K562 (cell line): ENCODE data around the gene LRP1B. TPM values are rescaled to one million over a fixed set of nuclear protein-coding genes. Genes with fewer than 3 reads are reported as not detected.

ENCODE experiments used
- ATAC-seq: fragments of 200-7000 bp; cut with Tn5 transposase; 3 replicates; pipeline ENCODE4 v1.9.1; 2020; ENCODE audit warnings: moderate library complexity
- BruUV-seq: library from RNA; stranded (reverse); fragments of 400-500 nt; replicated peaks from 2 replicates; lab custom pipeline; 2021; lab: Mats Ljungman, UMichigan
- CTCF ChIA-PET: fragments of 300-600 bp; formaldehyde crosslinking; extraction: SDS; loops from one replicate; lab custom pipeline; 2021; ENCODE audit warnings: low intra/inter-chr PET ratio; lab: Yijun Ruan, JAX
- POLR2A ChIA-PET: fragments of 300-600, 350-650 bp; sonication (Branson Sonifier 250); formaldehyde crosslinking; extraction: SDS; loops from one replicate; lab custom pipeline; 2021; ENCODE audit warnings: antibody characterized with exemption, inconsistent platforms; lab: Yijun Ruan, JAX
- DNase-seq, 4 experiments: peaks; one replicate each; pipeline versions ENCODE4 v3.0.0 to v3.0.0-alpha.2; 2011 to 2018; ENCODE audit warnings: low spot score in 3 of 4, mixed read lengths in 3 of 4; ENCODE audit errors: extremely low read depth in 1 of 4
- FAIRE-seq: peaks from 2 replicates; lab custom pipeline; 2011; peaks lifted over from hg19 to GRCh38; lab: Jason Lieb, UNC
- H2AFZ ChIP-seq: 2 replicates; pipeline ENCODE4 v1.6.0; 2011; ENCODE audit warnings: low read depth, low read length, control low read depth, inconsistent platforms
- H3K27ac ChIP-seq: fragments of 200-600 bp; 3 replicates; pipeline ENCODE4 v1.8.0; 2011; ENCODE audit warnings: low read depth, mild to moderate bottlenecking, control low read depth, inconsistent platforms, low read length, moderate library complexity, mixed read lengths; ENCODE audit errors: extremely low read depth
- H3K27me3 ChIP-seq, 2 experiments: fragments of 300-600 bp in 1 of 2; 2 replicates in 1 of 2; 3 replicates in 1 of 2; pipeline versions ENCODE4 v1.6.0 to v1.8.0; 2011; ENCODE audit warnings: inconsistent platforms in 2 of 2, low read length in 2 of 2, mild to moderate bottlenecking in 1 of 2, mixed read lengths in 1 of 2, moderate library complexity in 1 of 2; ENCODE audit not compliant: control insufficient read depth in 2 of 2, insufficient read depth in 2 of 2
- H3K36me3 ChIP-seq: fragments of 300-600 bp; 3 replicates; pipeline ENCODE4 v1.8.0; 2011; ENCODE audit warnings: mild to moderate bottlenecking, low read length, inconsistent platforms; ENCODE audit not compliant: control insufficient read depth, insufficient read depth
- H3K4me1 ChIP-seq, 2 experiments: fragments of 200-600 bp in 1 of 2; replicated peaks in 1 of 2; 2 replicates in 1 of 2; 3 replicates in 1 of 2; pipeline versions ENCODE4 v1.5.1 to v1.8.0; 2011; ENCODE audit warnings: inconsistent platforms in 2 of 2, low read length in 2 of 2, mild to moderate bottlenecking in 1 of 2, mixed read lengths in 1 of 2, moderate library complexity in 1 of 2; ENCODE audit not compliant: control insufficient read depth in 2 of 2, insufficient read depth in 2 of 2
- H3K4me2 ChIP-seq: 2 replicates; pipeline ENCODE4 v1.6.1; 2011; ENCODE audit warnings: low read length, control low read depth, inconsistent platforms, mixed read lengths; ENCODE audit not compliant: insufficient read depth
- H3K4me3 ChIP-seq: fragments of 200-600 bp; sonication (generic), shearing (Covaris generic); 2 replicates; pipeline ENCODE4 v1.5.1; 2016; ENCODE audit warnings: control low read depth, inconsistent platforms
- H3K79me2 ChIP-seq: fragments of 200-600 bp; 3 replicates; pipeline ENCODE4 v1.8.0; 2011; ENCODE audit warnings: low read length, inconsistent platforms; ENCODE audit not compliant: control insufficient read depth, insufficient read depth
- H3K9ac ChIP-seq, 2 experiments: 2 replicates each; pipeline versions ENCODE4 v1.6.0 to v1.6.1; 2011; ENCODE audit warnings: low read depth in 2 of 2, low read length in 2 of 2, control low read depth in 1 of 2, inconsistent platforms in 1 of 2, mild to moderate bottlenecking in 1 of 2, mixed read lengths in 1 of 2; ENCODE audit not compliant: insufficient read depth in 1 of 2
- H3K9me1 ChIP-seq: one replicate; pipeline ENCODE4 v1.6.0; 2011; ENCODE audit warnings: inconsistent platforms, mild to moderate bottlenecking, low read length, moderate library complexity; ENCODE audit not compliant: control insufficient read depth, insufficient read depth
- H3K9me3 ChIP-seq: replicated peaks from 2 replicates; pipeline ENCODE4 v1.5.1; 2011; ENCODE audit warnings: low read depth, low read length, inconsistent platforms; ENCODE audit not compliant: control insufficient read depth, insufficient read depth
- H4K20me1 ChIP-seq: replicated peaks from 2 replicates; pipeline ENCODE4 v1.6.1; 2011; ENCODE audit warnings: low read length, inconsistent platforms, mixed read lengths; ENCODE audit not compliant: control insufficient read depth, insufficient read depth
- L3MBTL2 ChIP-seq: fragments of 450-650 bp; IDR thresholded peaks from 2 replicates; pipeline ENCODE4 v1.6.1; 2016; ENCODE audit warnings: mild to moderate bottlenecking, moderate library complexity
- MTA1 ChIP-seq: fragments of 450-650 bp; IDR thresholded peaks from 2 replicates; pipeline ENCODE4 v1.6.1; 2017; ENCODE audit warnings: borderline replicate concordance
- MXD1 ChIP-seq: fragments of 250-450 bp; sonication (Bioruptor Pico); IDR thresholded peaks from 2 replicates; pipeline ENCODE4 v1.8.0; 2021; ENCODE audit warnings: borderline replicate concordance, mild to moderate bottlenecking, moderate library complexity; ENCODE audit not compliant: poor library complexity, severe bottlenecking
- NEUROD1 ChIP-seq: fragments of 150-350 bp; IDR thresholded peaks from 2 replicates; pipeline ENCODE4 v1.6.1; 2014; ENCODE audit warnings: borderline replicate concordance, low read length, low read depth; ENCODE audit not compliant: partially characterized antibody
- NRF1 ChIP-seq, 2 experiments: fragments of 450-650 bp; IDR thresholded peaks in 1 of 2; conservative IDR thresholded peaks in 1 of 2; 2 replicates each; pipeline ENCODE4 v1.6.1; 2014; ENCODE audit warnings: mild to moderate bottlenecking in 2 of 2
- NUFIP1 ChIP-seq: fragments of 450-650 bp; IDR thresholded peaks from 2 replicates; pipeline ENCODE4 v1.6.1; 2018; ENCODE audit not compliant: partially characterized antibody
- PCBP2 ChIP-seq: fragments of 200-400 bp; formaldehyde crosslinking; IDR thresholded peaks from 2 replicates; pipeline ENCODE4 v1.6.1; 2018; ENCODE audit warnings: low read length, low read depth, mild to moderate bottlenecking, moderate library complexity; ENCODE audit not compliant: poor library complexity, severe bottlenecking
- ZNF431 ChIP-seq: sonication (generic); formaldehyde crosslinking; IDR thresholded peaks from 2 replicates; pipeline ENCODE4 v1.8.0; 2022; ENCODE audit warnings: mild to moderate bottlenecking, missing genetic modification reagents
- WGBS: fragments of 100-300 bp; shearing (Covaris generic); methylation state at CpG from one replicate; pipeline ENCODE4 v1.1.6; 2016; ENCODE audit warnings: low coverage, mixed read lengths; ENCODE audit not compliant: insufficient coverage; ENCODE audit errors: missing lambda C conversion rate; 5-methylcytosine and 5-hydroxymethylcytosine counted together
- in situ Hi-C: fragments of 300-500 bp; cut with MboI; formaldehyde crosslinking; loops from 4 replicates; pipeline ENCODE4 v1.15.0; 2018; ENCODE audit warnings: inconsistent platforms, mixed read lengths
- intact Hi-C: fragments of 100-400 bp; cut with micrococcal nuclease; formaldehyde crosslinking; loops from 2 replicates; pipeline ENCODE4 v1.14.2; 2022
- polyA plus RNA-seq, 8 experiments: library from polyadenylated mRNA; depleted of rRNA in 4 of 8; stranded (reverse) in 5 of 8; unstranded in 3 of 8; fragments of >200 nt; fragmentation: Nextera tagmentation in 2 of 8; fragmentation: Illumina TruSeq in 1 of 8; extraction: Ambion mirVana in 2 of 8; extraction: Trizol in 1 of 8; gene quantifications; 2 replicates each; pipeline versions ENCODE4 v1.2.1 to v1.2.3, GENCODE V29; 2011 to 2014; ENCODE audit warnings: inconsistent platforms in 1 of 8, missing spikeins in 1 of 8
- total RNA-seq, 7 experiments: library from RNA; depleted of rRNA in 6 of 7; stranded (reverse); fragments of >200 nt in 6 of 7; fragmentation: Illumina TruSeq in 2 of 7; extraction: Trizol in 2 of 7; gene quantifications; 2 replicates each; pipeline versions ENCODE4 v1.2.1 to v1.2.3, GENCODE V29; 2011 to 2021; ENCODE audit warnings: low replicate concordance in 1 of 7

Gene LRP1B
- total and polyA plus RNA-seq, 9 of the 15 experiments (the other 6 are each of a cell fraction or from before 2014, with no cell fraction given) = not detected

GRCh38 chr2:140502951-140503630 is 1627.7 kb downstream of the LRP1B start:
- H2AFZ ChIP-seq = no peak overlapping the region
- H3K9me1 ChIP-seq = no peaks in the 10 kb centered on the region
- ATAC-seq (no peak), DNase-seq (no peak)
- CTCF ChIA-PET = no interaction called here
- H3K4me3 ChIP-seq = no peak overlapping the region
- H3K36me3 ChIP-seq = no peaks in the 10 kb centered on the region
- no peaks in the 10 kb centered on the region for H3K4me1 ChIP-seq
- H3K27ac ChIP-seq = no peak overlapping the region
- TF ChIP-seq NEUROD1 (no peak), MTA1 (no peak), PCBP2 (no peak), NUFIP1 (no peak), L3MBTL2 (no peak), ZNF431 (CRISPR knock-in tag) (no peak), MXD1 (CRISPR knock-in tag) (no peak), NRF1 (conservative IDR thresholded peaks at IDR 0.05 in 1 of 2, IDR thresholded peaks at IDR 0.05 in 1 of 2) (no peak)
- TF ChIP-seq, all 486 proteins: peak for 0
- Histone ChIP-seq H3K27me3 (no peaks in the 10 kb centered on the region), H3K9me3 (no peaks in the 10 kb centered on the region), H4K20me1 (no peaks in the 10 kb centered on the region), H3K4me2 (no peak overlapping the region), H3K9ac (no peak overlapping the region), H3K79me2 (no peaks in the 10 kb centered on the region)
- in situ Hi-C loops = no loop called here
- POLR2A ChIA-PET = no interaction called here
- intact Hi-C loops = no loop called here
- BruUV-seq = no TSS peak
- WGBS = 6% methylated on average over 6 of the region's 6 CpGs
- no peak for FAIRE-seq
